Activated CD4-positive, alpha-beta T cell treated with anti-CD3 and anti-CD28 coated beads, Interleukin-2, amount 10 ng/mL, durations not matched to agents 7 days and 5 days (primary cell): ENCODE results near the gene ERICH4. TPM values are rescaled to one million over a fixed set of nuclear protein-coding genes. Genes with fewer than 3 reads are reported as not detected.
"Not testable (repeated sequence)": the region's sequence is repeated elsewhere in the genome, so short reads cannot be mapped to it uniquely, and the experiment has no call there.

ENCODE experiments used
- CTCF ChIA-PET: fragments of 350-600 bp; sonication (Branson Sonifier 250); formaldehyde crosslinking; loops from one replicate; lab custom pipeline; 2021; ENCODE audit warnings: antibody characterized with exemption; lab: Charles Lee
- POLR2A ChIA-PET: fragments of 350-600 bp; sonication (Branson Sonifier 250); formaldehyde crosslinking; loops from one replicate; lab custom pipeline; 2021; ENCODE audit warnings: antibody characterized with exemption; lab: Charles Lee
- DNase-seq: peaks from one replicate; pipeline ENCODE4 v3.0.0-alpha.2; 2020
- H3K27ac Mint-ChIP-seq: one replicate; pipeline ENCODE4 v1.8.0; 2021; ENCODE audit warnings: mild to moderate bottlenecking, moderate library complexity, mixed read lengths
- H3K27me3 Mint-ChIP-seq: one replicate; pipeline ENCODE4 v1.8.0; 2021; ENCODE audit warnings: mixed read lengths
- H3K36me3 Mint-ChIP-seq: one replicate; pipeline ENCODE4 v1.8.0; 2021; ENCODE audit warnings: low read depth, mixed read lengths
- H3K4me1 Mint-ChIP-seq: one replicate; pipeline ENCODE4 v1.8.0; 2021; ENCODE audit warnings: mixed read lengths
- H3K4me3 Mint-ChIP-seq: one replicate; pipeline ENCODE4 v1.8.0; 2021; ENCODE audit warnings: mild to moderate bottlenecking, moderate library complexity, mixed read lengths
- H3K9me3 Mint-ChIP-seq: one replicate; pipeline ENCODE4 v1.8.0; 2021; ENCODE audit warnings: mixed read lengths
- total RNA-seq, 2 experiments: library from RNA; stranded (reverse); gene quantifications; one replicate each; pipeline ENCODE4 v1.2.3, GENCODE V29; 2021

Gene ERICH4
- total RNA-seq, 2 experiments from 2014 or later, result not detected

GRCh38 chr19:41428481-41428859, 14.5 kb upstream of the ERICH4 start:
- no peak for DNase-seq
- ChIA-PET POLR2A (no interaction called here), CTCF (interaction anchor here (0.8 to 1.7 kb wide), 2 partner anchors 11 to 22 kb away, joined by 3 to 4 read pairs; partner anchors contain the start of gene DMAC2)
- Mint-ChIP-seq H3K4me1 (peaks cover 42% of the 10 kb centered on the region), H3K27me3 (no peaks in the 10 kb centered on the region), H3K27ac (peak overlapping the region; percentile 78), H3K9me3 (no peaks in the 10 kb centered on the region), H3K4me3 (peak overlapping the region; percentile 73), H3K36me3 (peaks cover 18% of the 10 kb centered on the region)

DNA sequence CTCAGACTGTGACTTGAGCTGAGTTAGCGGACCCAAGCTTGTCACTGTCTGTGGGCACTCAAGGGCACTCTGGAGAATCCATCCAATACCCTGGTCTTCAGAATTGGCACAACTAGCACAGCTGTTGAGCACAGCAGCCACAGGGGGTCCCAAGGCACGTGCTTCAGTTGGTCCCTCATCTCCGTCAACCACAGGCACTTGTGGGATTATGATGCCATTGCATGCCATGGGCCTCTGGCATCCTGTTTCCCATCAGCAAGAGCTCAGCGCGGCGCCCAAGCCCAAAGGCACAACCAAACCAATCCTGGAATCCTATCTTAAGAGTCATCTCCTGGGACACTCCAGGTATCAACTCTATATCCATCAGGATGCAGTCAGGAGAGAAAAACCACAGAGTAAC, 12.0 kb upstream of the ERICH4 start:
- Mint-ChIP-seq H3K9me3 (no peaks in the 10 kb centered on the region), H3K27me3 (no peaks in the 10 kb centered on the region), H3K4me1 (peaks cover 35% of the 10 kb centered on the region), H3K36me3 (peaks cover 18% of the 10 kb centered on the region), H3K27ac (no peak overlapping the region), H3K4me3 (no peak overlapping the region)
- ChIA-PET CTCF (interaction anchor here (0.5 to 1.5 kb wide), 4 partner anchors 9 to 130 kb away, joined by 3 to 10 read pairs (median 4); partner anchors contain the start of gene DMAC2), POLR2A (no interaction called here)
- no peak for DNase-seq

GRCh38 chr19:41431426-41432386, 11.2 kb upstream of the ERICH4 start:
- no peak overlapping the region for H3K27ac Mint-ChIP-seq
- peaks cover 23% of the 10 kb centered on the region for H3K36me3 Mint-ChIP-seq
- no peaks in the 10 kb centered on the region for H3K27me3 Mint-ChIP-seq
- CTCF ChIA-PET, result interaction anchor here (1.1 to 1.5 kb wide), 3 partner anchors 9 to 63 kb away, joined by 3 to 10 read pairs (median 4); partner anchors contain the start of gene DMAC2
- peak; percentile 30 for DNase-seq
- H3K4me3 Mint-ChIP-seq, result no peak overlapping the region
- POLR2A ChIA-PET, result no interaction called here
- H3K4me1 Mint-ChIP-seq, result peaks cover 34% of the 10 kb centered on the region
- no peaks in the 10 kb centered on the region for H3K9me3 Mint-ChIP-seq

- H3K9me3 Mint-ChIP-seq, result no peaks in the 10 kb centered on the region
- no peaks in the 10 kb centered on the region for H3K27me3 Mint-ChIP-seq
- H3K27ac Mint-ChIP-seq, result no peak overlapping the region
- no peak overlapping the region for H3K4me3 Mint-ChIP-seq
- CTCF ChIA-PET, result interaction anchor here (0.6 to 1.3 kb wide), 2 partner anchors 171 to 250 kb away, joined by 3 read pairs; no protein-coding TSS in a partner anchor
- H3K4me1 Mint-ChIP-seq, result peaks cover 28% of the 10 kb centered on the region
- peaks cover 27% of the 10 kb centered on the region for H3K36me3 Mint-ChIP-seq
- POLR2A ChIA-PET, result no interaction called here
- no peak for DNase-seq
Observed at GRCh38 chr19:41433171-41433570, 9.8 kb upstream of the ERICH4 start.

DNA sequence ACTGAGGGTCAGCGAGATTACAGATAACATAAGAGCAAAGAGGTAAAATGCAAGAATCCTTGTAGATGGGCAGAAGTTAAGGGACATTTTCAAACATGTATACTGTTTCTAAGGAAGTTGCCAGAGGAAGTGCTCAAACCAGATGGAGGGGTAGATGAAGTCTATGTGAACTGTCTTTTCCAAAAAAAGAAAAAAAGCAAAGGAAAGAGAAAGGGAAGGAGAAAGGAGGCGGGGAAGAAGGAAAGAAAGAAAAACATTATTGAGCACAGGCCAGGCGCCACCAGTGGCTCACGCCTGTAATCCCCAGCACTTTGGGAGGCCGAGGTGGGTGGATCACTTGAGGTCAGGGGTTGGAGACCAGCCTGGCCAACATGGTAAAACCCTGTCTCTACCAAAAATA, 8.5 kb upstream of the ERICH4 start:
- Mint-ChIP-seq H3K4me3 (no peak overlapping the region), H3K27ac (peak overlapping the region; percentile 22), H3K9me3 (no peaks in the 10 kb centered on the region), H3K4me1 (peaks cover 24% of the 10 kb centered on the region), H3K36me3 (peaks cover 25% of the 10 kb centered on the region), H3K27me3 (no peaks in the 10 kb centered on the region)
- ChIA-PET POLR2A (no interaction called here), CTCF (interaction anchor here (0.9 kb wide), 1 partner anchor 101 kb away, joined by 3 read pairs; no protein-coding TSS in a partner anchor)
- no peak for DNase-seq

DNA sequence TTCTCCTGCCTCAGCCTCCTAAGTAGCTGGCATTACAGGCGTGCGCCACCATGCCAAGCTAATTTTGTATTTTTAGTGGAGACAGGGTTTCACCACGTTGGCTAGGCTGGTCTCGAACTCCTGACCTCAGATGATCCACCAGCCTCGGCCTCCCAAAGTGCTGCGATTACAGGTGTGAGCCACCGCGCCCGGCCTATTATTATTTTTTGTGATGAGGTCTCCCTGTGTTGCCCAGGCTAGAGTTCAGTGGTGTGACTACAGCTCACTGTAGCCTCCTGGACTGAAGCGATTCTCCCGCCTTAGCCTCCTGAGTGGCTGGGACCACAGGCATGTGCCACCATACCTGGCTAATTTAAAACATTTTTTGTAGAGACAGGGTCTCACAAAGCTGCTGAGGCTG, 7.6 kb upstream of the ERICH4 start:
- peaks cover 23% of the 10 kb centered on the region for H3K4me1 Mint-ChIP-seq
- POLR2A ChIA-PET, H3K9me3 Mint-ChIP-seq: not testable (repeated sequence)

DNA sequence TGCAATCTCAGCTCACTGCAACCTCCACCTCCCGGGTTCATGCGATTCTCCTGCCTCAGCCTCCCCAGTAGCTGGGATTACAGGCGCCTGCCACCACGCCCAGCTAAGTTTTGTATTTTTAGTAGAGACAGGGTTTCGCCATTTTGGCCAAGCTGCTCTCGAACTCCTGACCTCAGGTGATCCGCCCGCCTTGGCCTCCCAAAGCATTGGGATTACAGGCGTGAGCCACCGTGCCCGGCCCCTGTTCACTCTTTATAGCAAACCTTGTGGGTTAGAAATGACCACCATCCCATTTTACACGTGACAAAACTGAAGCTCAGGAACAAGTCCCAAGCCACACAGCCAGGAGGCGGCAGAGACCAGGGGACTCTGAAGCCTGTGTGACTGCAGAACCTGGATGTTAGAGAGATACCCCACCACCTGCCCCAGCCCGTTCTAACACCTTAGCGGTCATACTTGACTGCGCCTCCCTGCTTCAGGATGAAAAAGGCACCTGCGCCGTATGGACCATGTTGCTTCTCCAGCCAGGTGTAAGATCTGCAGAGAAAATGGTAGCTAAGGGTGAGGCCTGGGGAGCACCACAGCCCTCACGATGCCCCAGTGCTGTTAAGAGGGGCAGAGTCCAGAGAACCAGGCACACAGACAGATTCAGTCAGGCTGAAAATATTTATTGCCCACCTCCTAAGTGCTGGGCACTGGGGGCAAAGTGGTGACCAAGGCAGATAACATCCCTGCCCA, 6.9 kb upstream of the ERICH4 start:
- no peak overlapping the region for H3K27ac Mint-ChIP-seq

More for the DNA sequence above, 7.6 kb upstream of the ERICH4 start:
- CTCF ChIA-PET, result interaction anchor here (0.7 kb wide), 1 partner anchor 356 kb away, joined by 3 read pairs; no protein-coding TSS in a partner anchor
- not testable (repeated sequence) for DNase-seq, H3K27me3 Mint-ChIP-seq, H3K4me3 Mint-ChIP-seq, H3K27ac Mint-ChIP-seq
- H3K36me3 Mint-ChIP-seq, result peaks cover 25% of the 10 kb centered on the region

GRCh38 chr19:41436674-41436951, 6.3 kb upstream of the ERICH4 start:
- Mint-ChIP-seq H3K4me3 (peak overlapping the region; percentile 36), H3K9me3 (no peaks in the 10 kb centered on the region), H3K27ac (no peak overlapping the region), H3K36me3 (peaks cover 24% of the 10 kb centered on the region), H3K27me3 (no peaks in the 10 kb centered on the region), H3K4me1 (peaks cover 24% of the 10 kb centered on the region)
- DNase-seq, result no peak
- ChIA-PET POLR2A (no interaction called here), CTCF (no interaction called here)

More for the DNA sequence above, 6.9 kb upstream of the ERICH4 start:
- Mint-ChIP-seq H3K4me3 (peak overlapping the region; percentile 36), H3K9me3 (no peaks in the 10 kb centered on the region), H3K4me1 (peaks cover 21% of the 10 kb centered on the region), H3K27me3 (no peaks in the 10 kb centered on the region), H3K36me3 (peaks cover 25% of the 10 kb centered on the region)
- DNase-seq, result no peak
- ChIA-PET POLR2A (no interaction called here), CTCF (no interaction called here)

DNA sequence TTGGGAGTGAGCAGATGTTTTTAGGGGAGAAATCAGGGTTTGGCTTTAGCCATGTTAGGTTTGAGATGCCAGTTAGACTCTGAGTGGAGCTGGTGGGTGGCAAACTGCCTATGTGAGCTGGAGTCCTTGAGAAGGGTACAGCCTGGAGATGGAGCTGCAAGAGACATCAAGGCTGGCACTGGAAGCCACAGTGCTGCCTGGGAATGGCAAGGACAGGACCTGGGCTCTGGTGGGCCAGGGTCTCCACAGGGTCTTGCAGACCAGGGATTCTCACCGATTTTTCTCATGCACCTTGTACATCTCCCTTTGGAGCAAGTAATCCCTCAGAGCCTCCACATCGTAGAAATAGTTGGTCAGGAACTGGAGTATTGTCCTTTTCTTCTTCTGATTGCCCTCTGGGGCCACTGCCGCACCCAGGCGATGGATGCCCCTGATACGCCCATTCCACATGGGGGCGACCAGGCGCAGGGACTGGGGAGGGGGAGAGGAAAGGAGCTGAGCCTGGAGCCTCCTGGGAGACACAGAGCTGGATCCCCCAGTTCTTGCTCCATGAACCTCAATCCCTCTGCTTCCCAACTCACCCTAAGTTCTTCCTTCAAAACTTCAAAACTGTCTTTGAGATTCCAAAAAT, 4.9 kb upstream of the ERICH4 start:
- Mint-ChIP-seq H3K4me3 (peak overlapping the region; percentile 55), H3K4me1 (peaks cover 25% of the 10 kb centered on the region), H3K27me3 (no peaks in the 10 kb centered on the region), H3K36me3 (peaks cover 10% of the 10 kb centered on the region), H3K9me3 (no peaks in the 10 kb centered on the region), H3K27ac (no peak overlapping the region)
- no peak for DNase-seq
- CTCF ChIA-PET, result interaction anchor here (3.2 kb wide), 1 partner anchor 12 kb away, joined by 27 read pairs; no protein-coding TSS in a partner anchor
- POLR2A ChIA-PET, result no interaction called here

GRCh38 chr19:41439441-41440222, 3.3 kb upstream of the ERICH4 start, which contains the start of gene DMAC2:
TSS of gene DMAC2 (minus strand) at chr19:41439912. CDS start at chr19:41439899, 13 bp downstream.
- Mint-ChIP-seq H3K36me3 (peaks cover 9% of the 10 kb centered on the region), H3K9me3 (no peaks in the 10 kb centered on the region), H3K4me1 (peaks cover 30% of the 10 kb centered on the region), H3K27ac (peak within 1 kb of the TSS; percentile 60), H3K4me3 (no peak within 1 kb of the TSS), H3K27me3 (peaks cover 5% of the 10 kb centered on the region)
- POLR2A ChIA-PET, result no interaction called here
- peak; percentile 99 for DNase-seq
- CTCF ChIA-PET, result interaction anchor here (0.9 to 3.2 kb wide), 15 partner anchors 8 to 177 kb away, joined by 3 to 27 read pairs (median 4); no protein-coding TSS in a partner anchor

GRCh38 chr19:41441321-41441945, 1.5 kb upstream of the ERICH4 start:
- ChIA-PET POLR2A (no interaction called here), CTCF (interaction anchor here (2.9 kb wide), 1 partner anchor 10 kb away, joined by 10 read pairs; no protein-coding TSS in a partner anchor)
- Mint-ChIP-seq H3K9me3 (no peaks in the 10 kb centered on the region), H3K4me1 (peaks cover 28% of the 10 kb centered on the region), H3K27ac (no peak overlapping the region), H3K27me3 (peaks cover 5% of the 10 kb centered on the region), H3K4me3 (no peak overlapping the region), H3K36me3 (peaks cover 7% of the 10 kb centered on the region)
- DNase-seq, result no peak
